ENCODE measurements around the gene SCART1.

Gene SCART1

DNA sequence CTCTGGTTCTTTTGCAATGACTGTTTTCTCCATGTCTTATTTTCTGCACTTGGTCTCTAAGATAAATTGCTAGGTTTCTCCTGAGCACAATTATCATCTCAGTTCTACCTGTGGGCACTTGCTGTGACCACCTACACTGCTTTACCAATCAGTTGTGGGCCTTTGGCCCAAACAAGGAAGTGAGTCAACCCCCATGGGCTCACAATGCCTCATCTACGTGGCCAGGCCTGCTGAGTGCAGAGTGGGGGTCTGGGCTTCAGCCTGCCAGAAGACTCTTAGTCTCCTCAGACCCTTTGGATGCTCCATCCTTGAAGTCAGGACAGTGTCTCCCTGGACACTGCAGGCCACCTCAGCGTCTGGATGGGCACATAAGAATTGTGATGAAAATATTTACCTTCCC, 20.3 kb downstream of the SCART1 start:
- DNase-seq (ENCODE audit: low read depth) = no peak
- H3K4me3 ChIP-seq (ENCODE audit: low read length) = no peak overlapping the region
- TF ChIP-seq, protein P1, sequence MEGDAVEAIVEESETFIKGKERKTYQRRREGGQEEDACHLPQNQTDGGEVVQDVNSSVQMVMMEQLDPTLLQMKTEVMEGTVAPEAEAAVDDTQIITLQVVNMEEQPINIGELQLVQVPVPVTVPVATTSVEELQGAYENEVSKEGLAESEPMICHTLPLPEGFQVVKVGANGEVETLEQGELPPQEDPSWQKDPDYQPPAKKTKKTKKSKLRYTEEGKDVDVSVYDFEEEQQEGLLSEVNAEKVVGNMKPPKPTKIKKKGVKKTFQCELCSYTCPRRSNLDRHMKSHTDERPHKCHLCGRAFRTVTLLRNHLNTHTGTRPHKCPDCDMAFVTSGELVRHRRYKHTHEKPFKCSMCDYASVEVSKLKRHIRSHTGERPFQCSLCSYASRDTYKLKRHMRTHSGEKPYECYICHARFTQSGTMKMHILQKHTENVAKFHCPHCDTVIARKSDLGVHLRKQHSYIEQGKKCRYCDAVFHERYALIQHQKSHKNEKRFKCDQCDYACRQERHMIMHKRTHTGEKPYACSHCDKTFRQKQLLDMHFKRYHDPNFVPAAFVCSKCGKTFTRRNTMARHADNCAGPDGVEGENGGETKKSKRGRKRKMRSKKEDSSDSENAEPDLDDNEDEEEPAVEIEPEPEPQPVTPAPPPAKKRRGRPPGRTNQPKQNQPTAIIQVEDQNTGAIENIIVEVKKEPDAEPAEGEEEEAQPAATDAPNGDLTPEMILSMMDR (conservative IDR thresholded peaks at IDR 0.05; ENCODE audit: low read depth, low read length) = no peak

DNA sequence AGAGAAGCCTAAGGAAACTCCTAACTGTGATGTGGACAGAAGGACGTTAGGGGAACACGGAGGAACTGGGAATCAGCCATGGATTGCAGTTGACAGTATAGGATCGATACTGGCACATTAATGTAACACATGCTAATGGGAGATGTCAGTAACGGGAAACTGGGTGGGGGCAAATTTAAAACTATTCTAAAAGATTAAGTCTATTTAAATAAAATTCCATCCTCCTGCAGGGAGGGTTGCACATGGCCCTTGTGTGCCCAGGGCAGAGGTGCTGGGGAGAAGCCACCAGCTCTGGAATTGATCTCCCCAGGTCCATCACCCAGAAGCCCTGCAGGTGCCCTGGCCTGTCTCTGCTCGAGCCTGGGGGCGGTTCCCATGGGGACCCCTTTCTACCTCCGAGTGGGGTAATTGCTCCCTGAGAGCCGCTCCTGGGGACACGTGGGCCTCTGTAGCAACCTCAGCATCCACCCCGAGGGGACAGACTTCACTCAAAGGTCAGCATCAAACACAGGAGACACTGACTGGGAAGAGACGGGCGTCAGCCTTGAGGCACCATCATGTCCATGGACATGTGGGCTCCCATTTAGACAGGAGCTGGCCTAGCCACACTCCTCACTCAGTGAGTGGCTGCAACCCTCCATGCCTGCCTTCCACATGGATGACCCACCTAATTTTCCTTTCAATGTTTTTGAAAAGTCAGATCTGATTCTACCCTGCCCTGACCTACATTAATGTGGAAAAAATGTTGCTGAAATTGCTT, 21.1 kb downstream of the SCART1 start:
- DNase-seq (ENCODE audit: low read depth) = no peak
- TF ChIP-seq, protein P1 (conservative IDR thresholded peaks at IDR 0.05; ENCODE audit: low read depth, low read length) = no peak
- H3K4me3 ChIP-seq (ENCODE audit: low read length) = no peak overlapping the region

DNA sequence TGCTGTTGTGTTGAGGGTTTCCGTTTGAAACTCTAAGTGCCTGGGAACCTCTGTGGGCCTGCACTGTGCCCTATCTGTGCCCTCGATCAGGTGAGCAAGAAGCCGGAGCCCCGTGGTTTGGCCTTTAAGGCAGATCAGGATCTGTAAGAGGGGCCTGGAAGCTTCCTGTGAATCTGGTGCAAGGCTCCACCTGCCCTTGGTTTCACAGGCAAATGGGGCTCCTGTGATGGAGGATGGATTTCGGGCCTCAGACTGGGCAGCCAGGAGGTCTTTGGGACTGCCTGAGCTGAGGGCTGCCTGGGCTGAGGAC, 21.6 kb downstream of the SCART1 start:
- no peak overlapping the region for H3K4me3 ChIP-seq (ENCODE audit: low read length)
- TF ChIP-seq, protein P1 (conservative IDR thresholded peaks at IDR 0.05; ENCODE audit: low read depth, low read length) = no peak
- no peak for DNase-seq (ENCODE audit: low read depth)

DNA sequence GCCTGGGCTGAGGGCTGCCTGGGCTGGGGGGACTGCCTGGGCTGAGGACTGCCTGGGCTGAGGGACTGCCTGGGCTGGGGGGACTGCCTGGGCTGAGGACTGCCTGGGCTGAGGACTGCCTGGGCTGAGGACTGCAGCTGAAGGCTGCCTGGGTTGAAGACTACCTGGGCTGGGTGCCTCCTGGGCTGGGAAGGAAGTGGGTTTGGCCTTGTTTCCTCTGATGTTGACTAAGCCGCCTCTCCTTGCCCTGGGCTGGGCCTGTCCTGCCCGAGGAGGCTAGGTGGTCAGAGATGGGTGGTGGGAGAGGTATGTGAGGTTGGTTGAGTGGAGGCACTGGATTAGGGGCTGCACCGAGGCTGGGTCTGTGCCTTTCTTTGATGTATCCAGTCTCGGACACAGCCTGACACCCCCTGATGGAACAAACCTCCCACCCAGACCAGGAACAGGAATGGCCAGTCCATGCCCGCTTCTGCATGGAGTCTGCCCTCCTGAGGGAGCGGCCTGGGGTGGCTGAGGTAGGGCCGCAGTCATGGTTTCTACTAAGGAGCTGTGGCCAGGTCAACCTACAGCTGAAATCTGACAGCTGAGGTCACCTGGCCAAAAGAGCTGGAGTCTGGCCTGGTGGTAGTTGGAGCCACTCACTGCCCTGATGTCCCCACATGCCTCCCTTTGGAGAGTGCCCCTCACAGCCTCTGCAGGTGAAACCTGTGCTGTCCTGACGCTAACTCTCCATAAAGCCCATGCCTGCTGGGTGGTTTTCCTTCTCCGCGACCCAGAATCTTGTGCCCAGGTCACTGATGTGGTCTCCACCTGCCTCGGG, 22.3 kb downstream of the SCART1 start:
- no peak for DNase-seq (ENCODE audit: low read depth)
- TF ChIP-seq, protein P1 (conservative IDR thresholded peaks at IDR 0.05; ENCODE audit: low read depth, low read length) = no peak
- no peak overlapping the region for H3K4me3 ChIP-seq (ENCODE audit: low read length)

DNA sequence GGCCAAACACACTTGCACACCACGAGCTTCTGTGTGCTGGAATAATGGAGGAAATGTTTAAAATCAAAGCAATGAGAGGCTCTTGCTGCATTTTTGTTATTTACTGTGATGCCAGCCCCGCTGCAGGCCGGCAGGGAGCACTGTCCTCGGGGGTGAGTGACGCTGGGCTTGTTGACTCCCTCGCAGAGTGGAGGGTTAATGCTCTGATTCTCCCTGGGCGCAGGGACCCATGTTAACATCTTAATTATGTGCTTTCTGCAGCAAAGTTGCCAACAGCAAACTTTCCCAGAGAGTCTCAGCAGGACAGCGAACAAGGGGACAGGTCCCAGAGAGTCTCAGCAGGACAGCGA, 22.9 kb downstream of the SCART1 start:
- DNase-seq (ENCODE audit: low read depth) = no peak
- H3K4me3 ChIP-seq (ENCODE audit: low read length) = no peak overlapping the region
- TF ChIP-seq, protein P1 (conservative IDR thresholded peaks at IDR 0.05; ENCODE audit: low read depth, low read length) = no peak

DNA sequence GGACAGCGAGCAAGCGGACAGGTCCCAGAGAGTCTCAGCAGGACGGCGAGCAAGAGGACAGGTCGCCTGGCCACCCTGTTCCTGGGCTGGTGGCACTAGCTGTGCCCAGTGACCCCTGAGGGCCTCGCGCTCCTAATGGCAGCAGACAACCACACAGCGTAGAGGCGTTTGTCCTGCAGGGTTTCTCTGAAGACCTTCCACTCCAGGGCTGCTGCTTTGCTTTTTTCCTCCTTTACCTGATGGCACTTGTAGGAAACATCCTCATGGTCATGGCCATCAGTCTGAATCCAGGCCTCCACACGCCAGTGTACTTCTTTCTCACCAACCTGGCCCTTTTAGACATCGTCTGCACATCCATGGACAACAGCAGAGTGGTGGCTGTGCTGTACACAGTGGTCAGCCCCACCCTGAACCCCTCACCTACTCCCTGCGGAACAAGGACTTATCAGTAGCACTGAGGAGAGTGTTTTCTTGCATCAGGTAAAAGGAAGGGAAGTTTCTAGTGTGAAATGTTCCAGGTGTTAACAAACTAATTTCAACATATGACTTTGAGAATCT, 27.4 kb downstream of the SCART1 start:
- TF ChIP-seq, protein P1 (conservative IDR thresholded peaks at IDR 0.05; ENCODE audit: low read depth, low read length) = no peak
- DNase-seq (ENCODE audit: low read depth) = no peak
- H3K4me3 ChIP-seq (ENCODE audit: low read length) = no peak overlapping the region

All from retinal pigment epithelial cell (primary cell).